Stimulated activated CD4-positive, alpha-beta T cell treated with anti-CD3 and anti-CD28 coated beads, Interleukin-12 subunit alpha, Interleukin-12 subunit beta, amount 100 ng/mL, for 48 hours (primary cell): ENCODE results near the gene DENND1A.
"Not testable (repeated sequence)": the region's sequence is repeated elsewhere in the genome, so short reads cannot be mapped to it uniquely, and the experiment has no call there.

Source experiments
- DNase-seq, 3 donors: peaks; one replicate each; pipeline ENCODE4 v3.0.0-alpha.2; 2020; ENCODE audit warnings: low read depth in 2 of 3, low spot score in 1 of 3

DENND1A gene

GRCh38 chr9:123925161-123925560 lies 4.8 kb downstream of the DENND1A start:
- no peak for DNase-seq

GRCh38 chr9:123924727-123925126 lies 5.2 kb downstream of the DENND1A start:
- no peak for DNase-seq

- no peak for DNase-seq
Measured at GRCh38 chr9:123923884-123924283, 6.0 kb downstream of the DENND1A start.

DNA sequence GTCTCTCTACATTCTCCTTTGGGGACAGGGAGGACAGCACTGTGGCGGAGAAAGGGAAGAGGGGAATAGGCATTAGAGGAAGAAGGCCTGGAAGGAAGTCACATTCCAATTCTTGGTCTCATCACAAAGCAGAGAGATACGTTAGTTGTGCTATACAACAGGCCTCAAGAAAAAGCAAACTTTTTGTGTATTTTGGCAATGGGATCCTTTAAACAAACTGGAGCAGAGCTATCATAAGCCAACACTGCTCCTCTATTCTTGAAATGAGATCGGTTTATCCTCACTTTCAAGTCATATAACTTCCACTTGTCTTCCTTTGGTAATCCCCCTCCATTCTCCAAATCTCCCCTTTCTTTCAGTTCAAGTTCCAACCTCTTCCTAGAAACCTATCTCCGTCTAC lies 6.5 kb downstream of the DENND1A start:
- no peak for DNase-seq

DNA sequence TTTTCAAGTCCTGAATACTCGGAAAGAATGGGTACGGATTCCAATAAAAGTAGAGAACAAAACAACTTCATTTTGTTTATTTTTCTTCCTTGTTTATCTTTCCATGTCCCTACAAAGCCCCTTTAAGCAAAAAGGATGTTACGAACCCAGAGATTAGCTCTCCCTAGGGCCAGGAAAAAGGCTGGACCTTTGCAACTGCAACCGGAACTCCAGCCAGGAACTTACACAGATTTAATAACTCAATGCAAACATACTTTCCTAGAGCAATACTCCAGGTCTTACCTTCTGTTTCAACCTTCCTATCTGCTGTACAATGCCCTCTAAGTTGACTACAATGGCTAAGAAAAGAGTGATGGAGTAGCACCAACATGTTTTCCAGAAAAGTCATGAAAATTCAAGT lies 7.0 kb downstream of the DENND1A start:
- no peak for DNase-seq

- no peak for DNase-seq
Measured at GRCh38 chr9:123922431-123922830, 7.5 kb downstream of the DENND1A start.

GRCh38 chr9:123914517-123915196 lies 15.3 kb downstream of the DENND1A start:
- no peak for DNase-seq

GRCh38 chr9:123912167-123912897 lies 17.6 kb downstream of the DENND1A start:
- DNase-seq: no peak

DNA sequence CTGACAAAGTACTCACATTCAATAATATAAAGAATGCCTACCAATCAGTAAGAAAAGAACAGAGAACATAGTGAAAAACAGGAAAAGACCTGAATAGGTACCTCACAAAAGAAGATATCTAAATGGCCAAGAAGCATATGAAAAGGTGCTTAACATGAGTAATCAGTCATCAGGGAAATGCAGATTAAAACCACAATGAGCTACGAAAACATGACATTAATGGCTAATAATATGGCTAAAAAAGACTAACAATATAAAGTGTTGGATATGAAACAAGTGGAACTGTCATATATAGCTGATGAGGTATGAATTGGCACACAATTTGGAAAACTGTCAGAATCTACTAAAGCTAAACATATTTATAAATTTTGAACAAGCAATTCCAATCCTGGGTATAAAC lies 18.9 kb downstream of the DENND1A start:
- no peak for DNase-seq

DNA sequence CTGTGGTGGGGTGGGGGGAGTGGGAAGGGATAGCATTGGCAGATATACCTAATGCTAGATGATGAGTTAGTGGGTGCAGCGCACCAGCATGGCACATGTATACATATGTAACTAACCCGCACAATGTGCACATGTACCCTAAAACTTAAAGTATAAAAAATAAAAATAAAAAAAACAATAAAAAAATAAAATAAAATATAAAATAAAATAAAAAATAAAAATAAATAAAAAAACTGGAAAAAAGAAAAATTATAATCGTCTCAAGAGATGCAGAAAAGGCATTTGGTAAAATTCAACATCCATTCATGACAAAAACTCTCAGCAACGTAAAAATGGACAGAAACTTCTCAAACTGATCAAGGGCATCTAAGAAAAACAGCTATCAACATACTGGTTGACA lies 20.7 kb downstream of the DENND1A start:
- DNase-seq: not testable (repeated sequence)

- not testable (repeated sequence) for DNase-seq
Measured at GRCh38 chr9:123903550-123903949, 26.4 kb downstream of the DENND1A start.

GRCh38 chr9:123894822-123895221 lies 35.1 kb downstream of the DENND1A start:
- no peak for DNase-seq

DNA sequence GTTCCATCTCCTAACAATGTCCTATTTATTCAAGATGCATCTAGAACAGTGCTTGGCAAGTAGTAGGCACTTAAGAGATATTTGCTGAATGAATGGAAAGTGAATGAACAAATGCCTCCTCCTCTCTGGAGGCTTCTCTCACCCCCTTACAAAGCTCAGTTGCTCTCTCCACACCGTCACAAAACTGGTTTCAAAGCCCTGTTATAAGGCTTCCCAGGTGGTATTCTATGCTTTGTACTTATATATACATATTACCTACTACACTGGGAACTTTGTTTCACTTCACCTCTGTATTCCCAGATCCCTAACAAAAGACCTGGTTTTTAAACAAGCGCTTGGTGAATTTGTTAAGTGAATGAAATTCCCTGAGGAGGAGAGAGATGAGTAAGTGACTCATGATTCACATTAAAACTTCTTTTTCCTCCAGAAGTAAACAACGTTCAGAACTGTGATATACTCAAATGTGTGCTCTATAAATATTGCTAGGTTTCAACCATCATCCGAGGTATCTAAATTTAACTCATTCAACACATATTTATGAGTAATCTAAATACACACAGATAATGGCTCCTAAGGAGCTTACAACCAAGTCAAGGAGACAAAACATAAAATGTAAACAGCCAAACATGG lies 36.0 kb downstream of the DENND1A start:
- DNase-seq: no peak

- no peak for DNase-seq
Measured at GRCh38 chr9:123893115-123893514, 36.8 kb downstream of the DENND1A start.

GRCh38 chr9:123887837-123888236 lies 42.1 kb downstream of the DENND1A start:
- DNase-seq: no peak

GRCh38 chr9:123885834-123886233 lies 44.1 kb downstream of the DENND1A start:
- not testable (repeated sequence) for DNase-seq

GRCh38 chr9:123883634-123884033 lies 46.3 kb downstream of the DENND1A start:
- DNase-seq: no peak

GRCh38 chr9:123881604-123882003 lies 48.3 kb downstream of the DENND1A start:
- DNase-seq: no peak

DNA sequence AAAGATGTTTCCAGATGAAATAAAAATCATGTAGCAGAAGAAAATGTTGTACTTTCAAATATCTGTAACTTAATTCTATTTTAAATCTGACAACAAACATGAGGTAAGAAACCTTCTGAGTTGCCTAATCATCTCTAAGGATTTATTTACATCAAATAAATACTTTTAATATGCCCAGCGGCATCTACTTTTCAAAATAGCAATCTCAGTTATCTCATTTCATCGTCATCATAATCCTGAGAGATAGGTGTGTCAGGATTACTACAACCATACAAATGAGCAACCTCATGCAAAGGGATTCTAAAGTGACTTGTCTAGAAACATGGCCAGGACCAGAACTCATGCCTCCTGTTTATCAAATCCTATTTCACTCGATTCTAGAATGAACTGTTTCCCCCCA lies 49.5 kb downstream of the DENND1A start:
- no peak for DNase-seq

GRCh38 chr9:123876750-123877149 lies 53.2 kb downstream of the DENND1A start:
- no peak for DNase-seq

- DNase-seq: no peak
Measured at GRCh38 chr9:123872710-123873109, 57.2 kb downstream of the DENND1A start.

- DNase-seq: no peak
Measured at GRCh38 chr9:123871781-123872180, 58.1 kb downstream of the DENND1A start.
